K562 (cell line): Measurements from ENCODE around the gene VGF. TPM values are rescaled to one million over a fixed set of nuclear protein-coding genes. Genes with fewer than 3 reads are reported as not detected.

ENCODE experiments used
- ATAC-seq: fragments of 200-7000 bp; cut with Tn5 transposase; 3 replicates; pipeline ENCODE4 v1.9.1; 2020; ENCODE audit warnings: moderate library complexity
- BruUV-seq: library from RNA; stranded (reverse); fragments of 400-500 nt; replicated peaks from 2 replicates; lab custom pipeline; 2021; lab: Mats Ljungman, UMichigan
- CTCF ChIA-PET: fragments of 300-600 bp; formaldehyde crosslinking; extraction: SDS; loops from one replicate; lab custom pipeline; 2021; ENCODE audit warnings: low intra/inter-chr PET ratio; lab: Yijun Ruan, JAX
- POLR2A ChIA-PET: fragments of 300-600, 350-650 bp; sonication (Branson Sonifier 250); formaldehyde crosslinking; extraction: SDS; loops from one replicate; lab custom pipeline; 2021; ENCODE audit warnings: antibody characterized with exemption, inconsistent platforms; lab: Yijun Ruan, JAX
- DNase-seq, 4 experiments: peaks; one replicate each; pipeline versions ENCODE4 v3.0.0 to v3.0.0-alpha.2; 2011 to 2018; ENCODE audit warnings: low spot score in 3 of 4, mixed read lengths in 3 of 4; ENCODE audit errors: extremely low read depth in 1 of 4
- FAIRE-seq: peaks from 2 replicates; lab custom pipeline; 2011; peaks lifted over from hg19 to GRCh38; lab: Jason Lieb, UNC
- H2AFZ ChIP-seq: 2 replicates; pipeline ENCODE4 v1.6.0; 2011; ENCODE audit warnings: low read depth, low read length, control low read depth, inconsistent platforms
- H3K27ac ChIP-seq: fragments of 200-600 bp; 3 replicates; pipeline ENCODE4 v1.8.0; 2011; ENCODE audit warnings: low read depth, mild to moderate bottlenecking, control low read depth, inconsistent platforms, low read length, moderate library complexity, mixed read lengths; ENCODE audit errors: extremely low read depth
- H3K27me3 ChIP-seq, 2 experiments: fragments of 300-600 bp in 1 of 2; 2 replicates in 1 of 2; 3 replicates in 1 of 2; pipeline versions ENCODE4 v1.6.0 to v1.8.0; 2011; ENCODE audit warnings: inconsistent platforms in 2 of 2, low read length in 2 of 2, mild to moderate bottlenecking in 1 of 2, mixed read lengths in 1 of 2, moderate library complexity in 1 of 2; ENCODE audit not compliant: control insufficient read depth in 2 of 2, insufficient read depth in 2 of 2
- H3K36me3 ChIP-seq: fragments of 300-600 bp; 3 replicates; pipeline ENCODE4 v1.8.0; 2011; ENCODE audit warnings: mild to moderate bottlenecking, low read length, inconsistent platforms; ENCODE audit not compliant: control insufficient read depth, insufficient read depth
- H3K4me1 ChIP-seq, 2 experiments: fragments of 200-600 bp in 1 of 2; replicated peaks in 1 of 2; 2 replicates in 1 of 2; 3 replicates in 1 of 2; pipeline versions ENCODE4 v1.5.1 to v1.8.0; 2011; ENCODE audit warnings: inconsistent platforms in 2 of 2, low read length in 2 of 2, mild to moderate bottlenecking in 1 of 2, mixed read lengths in 1 of 2, moderate library complexity in 1 of 2; ENCODE audit not compliant: control insufficient read depth in 2 of 2, insufficient read depth in 2 of 2
- H3K4me2 ChIP-seq: 2 replicates; pipeline ENCODE4 v1.6.1; 2011; ENCODE audit warnings: low read length, control low read depth, inconsistent platforms, mixed read lengths; ENCODE audit not compliant: insufficient read depth
- H3K4me3 ChIP-seq: fragments of 200-600 bp; sonication (generic), shearing (Covaris generic); 2 replicates; pipeline ENCODE4 v1.5.1; 2016; ENCODE audit warnings: control low read depth, inconsistent platforms
- H3K79me2 ChIP-seq: fragments of 200-600 bp; 3 replicates; pipeline ENCODE4 v1.8.0; 2011; ENCODE audit warnings: low read length, inconsistent platforms; ENCODE audit not compliant: control insufficient read depth, insufficient read depth
- H3K9ac ChIP-seq, 2 experiments: 2 replicates each; pipeline versions ENCODE4 v1.6.0 to v1.6.1; 2011; ENCODE audit warnings: low read depth in 2 of 2, low read length in 2 of 2, control low read depth in 1 of 2, inconsistent platforms in 1 of 2, mild to moderate bottlenecking in 1 of 2, mixed read lengths in 1 of 2; ENCODE audit not compliant: insufficient read depth in 1 of 2
- H3K9me1 ChIP-seq: one replicate; pipeline ENCODE4 v1.6.0; 2011; ENCODE audit warnings: inconsistent platforms, mild to moderate bottlenecking, low read length, moderate library complexity; ENCODE audit not compliant: control insufficient read depth, insufficient read depth
- H3K9me3 ChIP-seq: replicated peaks from 2 replicates; pipeline ENCODE4 v1.5.1; 2011; ENCODE audit warnings: low read depth, low read length, inconsistent platforms; ENCODE audit not compliant: control insufficient read depth, insufficient read depth
- H4K20me1 ChIP-seq: replicated peaks from 2 replicates; pipeline ENCODE4 v1.6.1; 2011; ENCODE audit warnings: low read length, inconsistent platforms, mixed read lengths; ENCODE audit not compliant: control insufficient read depth, insufficient read depth
- PTRF ChIP-seq: fragments of 450-650 bp; IDR thresholded peaks from 2 replicates; pipeline ENCODE4 v1.6.1; 2016; ENCODE audit warnings: mild to moderate bottlenecking, missing genetic modification characterization, missing compliant biosample characterization
- RAD21 ChIP-seq, 2 experiments: fragments of 250-450 bp in 1 of 2; fragments of 450-650 bp in 1 of 2; sonication (Bioruptor Pico) in 1 of 2; formaldehyde crosslinking in 1 of 2; IDR thresholded peaks in 1 of 2; conservative IDR thresholded peaks in 1 of 2; 2 replicates each; pipeline versions ENCODE4 v1.4.0 to v1.8.0; 2020 to 2022; ENCODE audit warnings: mild to moderate bottlenecking in 2 of 2, moderate library complexity in 1 of 2
- SIN3A ChIP-seq, 2 experiments: fragments of 150-350 bp in 1 of 2; IDR thresholded peaks; 2 replicates each; pipeline ENCODE4 v1.6.1; 2011 to 2016; ENCODE audit warnings: borderline replicate concordance in 2 of 2, low read depth in 2 of 2, low read length in 2 of 2, mild to moderate bottlenecking in 2 of 2, moderate library complexity in 2 of 2; ENCODE audit not compliant: control insufficient read depth in 1 of 2
- STAT5A ChIP-seq: IDR thresholded peaks from 2 replicates; pipeline ENCODE4 v1.6.1; 2012; ENCODE audit warnings: low read length, inconsistent platforms, borderline replicate concordance
- TEAD1 ChIP-seq, 2 experiments: fragments of 450-650 bp in 1 of 2; sonication (generic) in 1 of 2; formaldehyde crosslinking; IDR thresholded peaks; 2 replicates each; pipeline versions ENCODE4 v1.4.0 to v1.8.0; 2020 to 2022; ENCODE audit warnings: mild to moderate bottlenecking in 2 of 2, missing genetic modification reagents in 1 of 2
- WGBS: fragments of 100-300 bp; shearing (Covaris generic); methylation state at CpG from one replicate; pipeline ENCODE4 v1.1.6; 2016; ENCODE audit warnings: low coverage, mixed read lengths; ENCODE audit not compliant: insufficient coverage; ENCODE audit errors: missing lambda C conversion rate; 5-methylcytosine and 5-hydroxymethylcytosine counted together
- in situ Hi-C: fragments of 300-500 bp; cut with MboI; formaldehyde crosslinking; loops from 4 replicates; pipeline ENCODE4 v1.15.0; 2018; ENCODE audit warnings: inconsistent platforms, mixed read lengths
- intact Hi-C: fragments of 100-400 bp; cut with micrococcal nuclease; formaldehyde crosslinking; loops from 2 replicates; pipeline ENCODE4 v1.14.2; 2022
- polyA plus RNA-seq, 8 experiments: library from polyadenylated mRNA; depleted of rRNA in 4 of 8; stranded (reverse) in 5 of 8; unstranded in 3 of 8; fragments of >200 nt; fragmentation: Nextera tagmentation in 2 of 8; fragmentation: Illumina TruSeq in 1 of 8; extraction: Ambion mirVana in 2 of 8; extraction: Trizol in 1 of 8; gene quantifications; 2 replicates each; pipeline versions ENCODE4 v1.2.1 to v1.2.3, GENCODE V29; 2011 to 2014; ENCODE audit warnings: inconsistent platforms in 1 of 8, missing spikeins in 1 of 8
- total RNA-seq, 7 experiments: library from RNA; depleted of rRNA in 6 of 7; stranded (reverse); fragments of >200 nt in 6 of 7; fragmentation: Illumina TruSeq in 2 of 7; extraction: Trizol in 2 of 7; gene quantifications; 2 replicates each; pipeline versions ENCODE4 v1.2.1 to v1.2.3, GENCODE V29; 2011 to 2021; ENCODE audit warnings: low replicate concordance in 1 of 7
- TF ChIP-seq, protein P1 (sequence below): fragments of 250-450 bp; sonication (Bioruptor Pico); IDR thresholded peaks from 2 replicates; pipeline ENCODE4 v1.9.0; 2021; ENCODE audit warnings: mild to moderate bottlenecking
- TF ChIP-seq, protein P2 (sequence below), 2 experiments: fragments of 450-650 bp; conservative IDR thresholded peaks; 2 replicates each; pipeline ENCODE4 v1.6.1; 2017; ENCODE audit warnings: mild to moderate bottlenecking in 2 of 2, moderate library complexity in 2 of 2
- TF ChIP-seq, protein P3 (sequence below): sonication (generic); formaldehyde crosslinking; IDR thresholded peaks from 2 replicates; pipeline ENCODE4 v1.9.0; 2022; ENCODE audit warnings: mild to moderate bottlenecking, missing genetic modification reagents
- TF ChIP-seq, protein P4 (sequence below): fragments of 250-450 bp; sonication (Bioruptor Pico); IDR thresholded peaks from 2 replicates; pipeline ENCODE4 v1.8.0; 2021; ENCODE audit warnings: moderate library complexity, mild to moderate bottlenecking, inconsistent platforms
- TF ChIP-seq, protein P5 (sequence below): sonication (generic); IDR thresholded peaks from 2 replicates; pipeline ENCODE4 v1.6.1; 2016
- TF ChIP-seq, protein P6 (sequence below): sonication (generic); formaldehyde crosslinking; IDR thresholded peaks from 2 replicates; pipeline ENCODE4 v1.8.0; 2022; ENCODE audit warnings: missing genetic modification reagents, mild to moderate bottlenecking, moderate library complexity, borderline replicate concordance

VGF gene
- total and polyA plus RNA-seq, 9 of the 15 experiments (the other 6 are each of a cell fraction or from before 2014, with no cell fraction given), result 0.03 to 5.7 (median 0.34) TPM

DNA sequence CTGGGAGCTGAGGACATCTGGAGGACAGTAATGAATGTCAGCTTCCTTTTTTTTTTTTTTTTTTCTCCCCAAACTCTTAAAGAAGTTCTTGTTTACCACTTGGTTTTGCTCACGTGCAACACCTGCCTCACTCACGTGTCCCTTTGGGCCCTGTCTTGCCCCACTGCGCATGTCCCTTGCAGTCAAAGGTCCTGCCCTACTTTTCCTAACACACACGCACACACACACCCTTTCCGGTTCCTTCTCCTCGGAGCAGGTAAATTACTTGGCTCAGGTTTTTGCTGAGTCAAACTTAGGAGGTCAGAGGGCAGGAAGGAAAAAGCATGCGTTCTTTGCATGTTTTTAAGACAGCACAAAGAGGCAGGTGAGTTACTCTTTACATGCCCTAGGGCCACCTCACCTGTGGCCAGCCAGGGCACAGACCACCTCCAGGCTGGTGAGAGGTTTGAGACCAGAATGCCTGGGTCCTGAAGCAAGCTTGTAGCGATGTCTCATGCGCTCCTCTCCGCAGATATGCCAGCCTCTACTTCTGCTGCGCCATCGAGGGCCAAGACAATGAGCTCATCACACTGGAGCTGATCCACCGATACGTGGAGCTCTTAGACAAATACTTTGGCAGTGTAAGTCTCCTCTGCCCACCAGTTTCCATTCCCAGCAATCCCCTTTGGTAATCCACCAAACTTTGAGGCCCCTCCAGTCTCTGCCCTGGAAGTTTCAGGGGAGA, 8.3 kb downstream of the VGF start (continued):
- TF ChIP-seq, protein P1, sequence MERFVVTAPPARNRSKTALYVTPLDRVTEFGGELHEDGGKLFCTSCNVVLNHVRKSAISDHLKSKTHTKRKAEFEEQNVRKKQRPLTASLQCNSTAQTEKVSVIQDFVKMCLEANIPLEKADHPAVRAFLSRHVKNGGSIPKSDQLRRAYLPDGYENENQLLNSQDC (CRISPR knock-in tag), result no peak
- TF ChIP-seq TEAD1 (CRISPR knock-in tag; IDR thresholded peaks at IDR 0.05), result no peak
- TF ChIP-seq, protein P2, sequence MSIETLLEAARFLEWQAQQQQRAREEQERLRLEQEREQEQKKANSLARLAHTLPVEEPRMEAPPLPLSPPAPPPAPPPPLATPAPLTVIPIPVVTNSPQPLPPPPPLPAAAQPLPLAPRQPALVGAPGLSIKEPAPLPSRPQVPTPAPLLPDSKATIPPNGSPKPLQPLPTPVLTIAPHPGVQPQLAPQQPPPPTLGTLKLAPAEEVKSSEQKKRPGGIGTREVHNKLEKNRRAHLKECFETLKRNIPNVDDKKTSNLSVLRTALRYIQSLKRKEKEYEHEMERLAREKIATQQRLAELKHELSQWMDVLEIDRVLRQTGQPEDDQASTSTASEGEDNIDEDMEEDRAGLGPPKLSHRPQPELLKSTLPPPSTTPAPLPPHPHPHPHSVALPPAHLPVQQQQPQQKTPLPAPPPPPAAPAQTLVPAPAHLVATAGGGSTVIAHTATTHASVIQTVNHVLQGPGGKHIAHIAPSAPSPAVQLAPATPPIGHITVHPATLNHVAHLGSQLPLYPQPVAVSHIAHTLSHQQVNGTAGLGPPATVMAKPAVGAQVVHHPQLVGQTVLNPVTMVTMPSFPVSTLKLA (conservative IDR thresholded peaks at IDR 0.05), result peak; percentile 55 to 76

DNA sequence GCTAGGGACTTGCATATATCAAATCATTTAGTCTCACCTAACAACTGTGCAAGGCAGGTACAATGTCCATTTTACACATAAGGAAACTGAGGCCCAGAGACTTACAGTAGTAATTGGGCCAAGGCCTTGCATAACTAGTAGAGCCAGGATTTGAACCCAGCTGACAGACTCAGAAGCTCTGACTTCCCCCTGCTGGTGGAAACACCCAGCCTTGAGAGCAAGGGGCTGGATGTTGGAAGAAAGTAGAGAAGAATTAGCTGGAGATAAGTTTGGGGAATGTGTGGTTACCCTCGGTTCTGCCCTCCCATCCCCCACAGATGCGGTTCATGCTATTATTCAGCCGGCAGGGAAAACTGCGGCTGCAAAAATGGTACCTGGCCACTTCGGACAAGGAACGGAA, 9.1 kb downstream of the VGF start:
- Histone ChIP-seq H2AFZ (no peak overlapping the region), H4K20me1 (no peaks in the 10 kb centered on the region), H3K27ac (no peak overlapping the region), H3K36me3 (peaks cover 41% of the 10 kb centered on the region; the same call in 2 of the 3 replicates), H3K4me1 (peaks cover 20 to 40% of the 10 kb centered on the region in 2 experiments), H3K4me2 (no peak overlapping the region), H3K9me3 (no peaks in the 10 kb centered on the region), H3K27me3 (no peaks in the 10 kb centered on the region), H3K79me2 (peaks cover 12% of the 10 kb centered on the region), H3K4me3 (no peak overlapping the region), H3K9me1 (no peaks in the 10 kb centered on the region), H3K9ac (peak overlapping the region in 1 of 2 experiments; percentile 53; a peak in 1 of 4 replicates)
- intact Hi-C loops, result loop anchor here (1.0 kb wide), 1 partner anchor 9 kb away; the partner anchor contains the start of gene VGF
- no TSS peak for BruUV-seq
- CTCF ChIA-PET, result no interaction called here
- DNase-seq, result peak in 2 of 4 experiments; percentile 20 to 49
- WGBS, result 48% methylated on average over 6 of the region's 6 CpGs
- ATAC-seq, result peak; percentile 12; the same call in 1 of the 3 replicates
- in situ Hi-C loops, result no loop called here
- peak; percentile 54 for FAIRE-seq
- POLR2A ChIA-PET, result interaction anchor here (0.5 to 1.4 kb wide), 4 partner anchors 9 to 1652 kb away, joined by 3 to 6 read pairs (median 4); partner anchors contain the start of genes VGF and ZKSCAN5
- TF ChIP-seq PTRF (tag) (no peak), SIN3A (IDR thresholded peaks at IDR 0.05; ENCODE audit: borderline replicate concordance in 2 of 2, control insufficient read depth in 1 of 2, low read depth in 2 of 2, low read length in 2 of 2) (0 out of 4 replicates have a peak, but pooled peaks of 1 of the 2 experiments have one; percentile 34), RAD21 (CRISPR knock-in tag; conservative IDR thresholded peaks at IDR 0.05 in 1 of 2, IDR thresholded peaks at IDR 0.05 in 1 of 2) (peak in 1 of 2 experiments; percentile 23; a peak in 2 of 4 replicates), STAT5A (no peak)
- TF ChIP-seq, protein P3, sequence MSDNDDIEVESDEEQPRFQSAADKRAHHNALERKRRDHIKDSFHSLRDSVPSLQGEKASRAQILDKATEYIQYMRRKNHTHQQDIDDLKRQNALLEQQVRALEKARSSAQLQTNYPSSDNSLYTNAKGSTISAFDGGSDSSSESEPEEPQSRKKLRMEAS (CRISPR knock-in tag), result no peak
- TF ChIP-seq, protein P4, sequence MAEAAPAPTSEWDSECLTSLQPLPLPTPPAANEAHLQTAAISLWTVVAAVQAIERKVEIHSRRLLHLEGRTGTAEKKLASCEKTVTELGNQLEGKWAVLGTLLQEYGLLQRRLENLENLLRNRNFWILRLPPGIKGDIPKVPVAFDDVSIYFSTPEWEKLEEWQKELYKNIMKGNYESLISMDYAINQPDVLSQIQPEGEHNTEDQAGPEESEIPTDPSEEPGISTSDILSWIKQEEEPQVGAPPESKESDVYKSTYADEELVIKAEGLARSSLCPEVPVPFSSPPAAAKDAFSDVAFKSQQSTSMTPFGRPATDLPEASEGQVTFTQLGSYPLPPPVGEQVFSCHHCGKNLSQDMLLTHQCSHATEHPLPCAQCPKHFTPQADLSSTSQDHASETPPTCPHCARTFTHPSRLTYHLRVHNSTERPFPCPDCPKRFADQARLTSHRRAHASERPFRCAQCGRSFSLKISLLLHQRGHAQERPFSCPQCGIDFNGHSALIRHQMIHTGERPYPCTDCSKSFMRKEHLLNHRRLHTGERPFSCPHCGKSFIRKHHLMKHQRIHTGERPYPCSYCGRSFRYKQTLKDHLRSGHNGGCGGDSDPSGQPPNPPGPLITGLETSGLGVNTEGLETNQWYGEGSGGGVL (CRISPR knock-in tag), result no peak
- TF ChIP-seq, protein P5, sequence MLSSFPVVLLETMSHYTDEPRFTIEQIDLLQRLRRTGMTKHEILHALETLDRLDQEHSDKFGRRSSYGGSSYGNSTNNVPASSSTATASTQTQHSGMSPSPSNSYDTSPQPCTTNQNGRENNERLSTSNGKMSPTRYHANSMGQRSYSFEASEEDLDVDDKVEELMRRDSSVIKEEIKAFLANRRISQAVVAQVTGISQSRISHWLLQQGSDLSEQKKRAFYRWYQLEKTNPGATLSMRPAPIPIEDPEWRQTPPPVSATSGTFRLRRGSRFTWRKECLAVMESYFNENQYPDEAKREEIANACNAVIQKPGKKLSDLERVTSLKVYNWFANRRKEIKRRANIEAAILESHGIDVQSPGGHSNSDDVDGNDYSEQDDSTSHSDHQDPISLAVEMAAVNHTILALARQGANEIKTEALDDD, result no peak
- TF ChIP-seq, protein P6, sequence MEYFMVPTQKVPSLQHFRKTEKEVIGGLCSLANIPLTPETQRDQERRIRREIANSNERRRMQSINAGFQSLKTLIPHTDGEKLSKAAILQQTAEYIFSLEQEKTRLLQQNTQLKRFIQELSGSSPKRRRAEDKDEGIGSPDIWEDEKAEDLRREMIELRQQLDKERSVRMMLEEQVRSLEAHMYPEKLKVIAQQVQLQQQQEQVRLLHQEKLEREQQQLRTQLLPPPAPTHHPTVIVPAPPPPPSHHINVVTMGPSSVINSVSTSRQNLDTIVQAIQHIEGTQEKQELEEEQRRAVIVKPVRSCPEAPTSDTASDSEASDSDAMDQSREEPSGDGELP (CRISPR knock-in tag), result peak; percentile 18; the same call in 1 of the 2 replicates
